ENCODE measurements around the gene EXO1.

EXO1 gene

DNA sequence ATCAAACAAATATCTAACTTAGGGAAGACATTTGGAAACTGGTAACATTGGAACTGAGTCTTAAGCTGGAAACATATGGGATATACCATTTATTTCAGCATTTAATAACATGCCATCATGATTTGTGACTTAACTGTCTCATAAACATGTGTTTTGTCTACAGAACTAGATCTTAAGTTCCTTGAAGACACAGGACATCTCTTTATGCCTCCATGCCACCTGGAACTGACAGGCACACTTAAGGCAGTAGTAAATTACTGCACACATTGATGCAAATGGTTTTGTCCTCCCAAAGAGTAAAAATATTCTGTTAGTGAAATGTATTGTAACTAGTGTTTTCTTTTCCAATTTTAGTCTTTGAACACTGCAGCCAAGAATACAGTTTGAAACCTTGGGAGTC is 1.6 kb upstream of the EXO1 start:
- TF ChIP-seq CREB1 (IDR thresholded peaks at IDR 0.05; ENCODE audit: low read depth) (no peak), TCF12 (IDR thresholded peaks at IDR 0.05; ENCODE audit: low read depth) (no peak), YY1 (IDR thresholded peaks at IDR 0.05; ENCODE audit: low read depth) (no peak), TEAD4 (IDR thresholded peaks at IDR 0.05) (no peak), ZBTB7A (IDR thresholded peaks at IDR 0.05; ENCODE audit: low read depth) (no peak), NFIC (IDR thresholded peaks at IDR 0.05) (no peak)
- TF ChIP-seq, protein P1, sequence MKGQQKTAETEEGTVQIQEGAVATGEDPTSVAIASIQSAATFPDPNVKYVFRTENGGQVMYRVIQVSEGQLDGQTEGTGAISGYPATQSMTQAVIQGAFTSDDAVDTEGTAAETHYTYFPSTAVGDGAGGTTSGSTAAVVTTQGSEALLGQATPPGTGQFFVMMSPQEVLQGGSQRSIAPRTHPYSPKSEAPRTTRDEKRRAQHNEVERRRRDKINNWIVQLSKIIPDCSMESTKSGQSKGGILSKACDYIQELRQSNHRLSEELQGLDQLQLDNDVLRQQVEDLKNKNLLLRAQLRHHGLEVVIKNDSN (IDR thresholded peaks at IDR 0.05), result no peak
- TF ChIP-seq, protein P2, sequence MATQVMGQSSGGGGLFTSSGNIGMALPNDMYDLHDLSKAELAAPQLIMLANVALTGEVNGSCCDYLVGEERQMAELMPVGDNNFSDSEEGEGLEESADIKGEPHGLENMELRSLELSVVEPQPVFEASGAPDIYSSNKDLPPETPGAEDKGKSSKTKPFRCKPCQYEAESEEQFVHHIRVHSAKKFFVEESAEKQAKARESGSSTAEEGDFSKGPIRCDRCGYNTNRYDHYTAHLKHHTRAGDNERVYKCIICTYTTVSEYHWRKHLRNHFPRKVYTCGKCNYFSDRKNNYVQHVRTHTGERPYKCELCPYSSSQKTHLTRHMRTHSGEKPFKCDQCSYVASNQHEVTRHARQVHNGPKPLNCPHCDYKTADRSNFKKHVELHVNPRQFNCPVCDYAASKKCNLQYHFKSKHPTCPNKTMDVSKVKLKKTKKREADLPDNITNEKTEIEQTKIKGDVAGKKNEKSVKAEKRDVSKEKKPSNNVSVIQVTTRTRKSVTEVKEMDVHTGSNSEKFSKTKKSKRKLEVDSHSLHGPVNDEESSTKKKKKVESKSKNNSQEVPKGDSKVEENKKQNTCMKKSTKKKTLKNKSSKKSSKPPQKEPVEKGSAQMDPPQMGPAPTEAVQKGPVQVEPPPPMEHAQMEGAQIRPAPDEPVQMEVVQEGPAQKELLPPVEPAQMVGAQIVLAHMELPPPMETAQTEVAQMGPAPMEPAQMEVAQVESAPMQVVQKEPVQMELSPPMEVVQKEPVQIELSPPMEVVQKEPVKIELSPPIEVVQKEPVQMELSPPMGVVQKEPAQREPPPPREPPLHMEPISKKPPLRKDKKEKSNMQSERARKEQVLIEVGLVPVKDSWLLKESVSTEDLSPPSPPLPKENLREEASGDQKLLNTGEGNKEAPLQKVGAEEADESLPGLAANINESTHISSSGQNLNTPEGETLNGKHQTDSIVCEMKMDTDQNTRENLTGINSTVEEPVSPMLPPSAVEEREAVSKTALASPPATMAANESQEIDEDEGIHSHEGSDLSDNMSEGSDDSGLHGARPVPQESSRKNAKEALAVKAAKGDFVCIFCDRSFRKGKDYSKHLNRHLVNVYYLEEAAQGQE (IDR thresholded peaks at IDR 0.05; ENCODE audit: low read depth), result no peak

DNA sequence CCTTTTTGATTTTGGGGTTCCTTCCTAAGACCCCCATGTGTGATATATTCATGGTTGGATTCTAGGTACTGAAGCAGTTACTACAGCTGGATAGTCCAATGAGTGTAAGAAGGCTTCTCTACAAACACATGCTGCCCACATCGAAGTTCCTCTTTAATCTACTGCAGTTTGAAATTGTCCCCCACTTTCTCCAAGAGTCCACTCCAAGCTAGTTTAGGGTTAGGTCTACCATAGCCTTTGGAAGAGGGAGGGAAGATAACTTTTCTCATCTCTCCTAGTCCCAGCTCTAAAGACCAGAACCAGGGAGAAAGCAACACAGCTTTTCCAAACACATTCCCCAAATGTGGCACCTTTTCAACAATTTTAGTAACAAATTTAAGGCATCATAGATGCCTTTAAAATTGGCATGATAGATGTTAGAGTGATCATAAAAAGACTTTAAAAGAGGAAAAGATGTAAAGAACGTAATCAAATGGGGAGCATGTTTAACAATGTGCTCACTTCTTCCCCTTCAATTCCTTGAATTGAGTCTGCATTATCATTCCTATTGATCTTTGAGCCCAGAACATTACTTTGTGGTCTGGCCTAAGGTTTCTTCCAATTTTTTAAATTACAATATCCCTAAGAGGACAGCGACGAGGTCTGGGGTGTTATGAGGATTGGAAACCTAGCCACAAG is 1.0 kb upstream of the EXO1 start:
- no peak for TF ChIP-seq TAF1 (IDR thresholded peaks at IDR 0.05; ENCODE audit: low read depth)
- TF ChIP-seq EGR1 (IDR thresholded peaks at IDR 0.05), result no peak
- no peak for TF ChIP-seq CEBPB (IDR thresholded peaks at IDR 0.05)

DNA sequence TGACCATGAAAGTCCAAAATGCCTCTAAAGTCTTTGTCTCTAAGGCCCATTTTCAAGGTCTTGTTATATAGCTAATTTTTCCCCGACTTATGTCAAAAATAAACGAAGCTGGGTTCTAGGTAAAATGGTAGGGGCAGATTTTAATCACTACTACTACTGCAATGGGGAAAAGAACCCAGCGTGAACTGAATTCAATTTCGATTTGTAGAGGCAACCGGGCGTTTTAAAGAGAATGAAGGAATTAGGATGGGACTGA is 536 bp upstream of the EXO1 start:
- no peak for TF ChIP-seq YY1 (IDR thresholded peaks at IDR 0.05; ENCODE audit: low read depth)
- TF ChIP-seq EP300 (IDR thresholded peaks at IDR 0.05; ENCODE audit: borderline replicate concordance), result no peak

DNA sequence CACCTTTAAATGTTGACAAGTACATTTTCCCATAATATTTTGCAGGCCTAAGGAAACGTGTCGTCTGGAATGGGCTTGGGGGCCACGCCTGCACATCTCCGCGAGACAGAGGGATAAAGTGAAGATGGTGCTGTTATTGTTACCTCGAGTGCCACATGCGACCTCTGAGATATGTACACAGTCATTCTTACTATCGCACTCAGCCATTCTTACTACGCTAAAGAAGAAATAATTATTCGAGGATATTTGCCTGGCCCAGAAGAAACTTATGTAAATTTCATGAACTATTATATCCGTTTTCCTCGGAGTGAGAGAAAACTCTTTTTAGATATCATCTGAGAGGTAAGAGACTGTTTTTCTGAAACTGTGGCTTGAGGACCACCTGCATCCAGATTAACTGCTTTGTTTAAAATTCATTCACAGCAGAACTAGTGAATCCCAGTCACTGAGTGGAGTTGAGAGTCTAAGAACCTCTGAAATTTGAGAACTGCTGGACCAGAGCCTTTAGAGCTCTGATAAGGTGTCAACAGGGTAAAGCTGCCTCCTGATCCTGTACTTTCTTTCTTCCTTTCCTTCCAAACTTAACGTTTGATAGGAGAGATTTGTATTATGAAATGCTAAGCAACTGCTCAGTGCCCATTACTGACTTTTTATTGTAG is 811 bp downstream of the EXO1 start:
- no peak for TF ChIP-seq TEAD4 (IDR thresholded peaks at IDR 0.05)
- TF ChIP-seq ZBTB7A (IDR thresholded peaks at IDR 0.05; ENCODE audit: low read depth), result no peak
- TF ChIP-seq, protein P1 (IDR thresholded peaks at IDR 0.05), result no peak
- no peak for TF ChIP-seq YY1 (IDR thresholded peaks at IDR 0.05; ENCODE audit: low read depth)
- no peak for TF ChIP-seq NFIC (IDR thresholded peaks at IDR 0.05)
- no peak for TF ChIP-seq EP300 (IDR thresholded peaks at IDR 0.05; ENCODE audit: borderline replicate concordance)
- TF ChIP-seq TAF1 (IDR thresholded peaks at IDR 0.05; ENCODE audit: low read depth), result no peak
- no peak for TF ChIP-seq EGR1 (IDR thresholded peaks at IDR 0.05)
- no peak for TF ChIP-seq CREB1 (IDR thresholded peaks at IDR 0.05; ENCODE audit: low read depth)
- no peak for TF ChIP-seq CEBPB (IDR thresholded peaks at IDR 0.05)
- TF ChIP-seq, protein P3, sequence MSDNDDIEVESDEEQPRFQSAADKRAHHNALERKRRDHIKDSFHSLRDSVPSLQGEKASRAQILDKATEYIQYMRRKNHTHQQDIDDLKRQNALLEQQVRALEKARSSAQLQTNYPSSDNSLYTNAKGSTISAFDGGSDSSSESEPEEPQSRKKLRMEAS (IDR thresholded peaks at IDR 0.05), result no peak
- TF ChIP-seq RAD21 (IDR thresholded peaks at IDR 0.05; ENCODE audit: low read depth), result no peak
- TF ChIP-seq TCF12 (IDR thresholded peaks at IDR 0.05; ENCODE audit: low read depth), result no peak
- no peak for TF ChIP-seq FOXM1 (IDR thresholded peaks at IDR 0.05; ENCODE audit: borderline replicate concordance, low read depth)
- TF ChIP-seq, protein P2 (IDR thresholded peaks at IDR 0.05; ENCODE audit: low read depth), result no peak

DNA sequence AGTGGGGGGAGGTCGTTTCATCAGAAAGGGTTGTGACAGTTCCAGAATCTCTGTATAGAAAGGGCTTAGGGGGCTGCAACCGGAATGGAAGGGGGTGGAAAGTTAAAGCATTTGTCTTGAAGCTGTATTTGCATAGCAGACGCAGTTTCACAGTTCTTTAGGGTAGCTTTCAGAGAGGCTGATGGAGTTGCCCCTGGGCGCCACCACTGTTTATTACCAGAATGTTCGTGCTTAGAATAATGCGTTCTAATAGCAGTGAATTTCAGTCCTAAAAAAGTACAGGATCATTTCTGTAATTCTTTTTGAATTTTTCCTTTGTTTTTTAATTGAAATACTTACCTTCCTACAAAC is 1.3 kb downstream of the EXO1 start:
- TF ChIP-seq CEBPB (IDR thresholded peaks at IDR 0.05), result no peak
- no peak for TF ChIP-seq TAF1 (IDR thresholded peaks at IDR 0.05; ENCODE audit: low read depth)
- TF ChIP-seq, protein P1 (IDR thresholded peaks at IDR 0.05), result no peak

DNA sequence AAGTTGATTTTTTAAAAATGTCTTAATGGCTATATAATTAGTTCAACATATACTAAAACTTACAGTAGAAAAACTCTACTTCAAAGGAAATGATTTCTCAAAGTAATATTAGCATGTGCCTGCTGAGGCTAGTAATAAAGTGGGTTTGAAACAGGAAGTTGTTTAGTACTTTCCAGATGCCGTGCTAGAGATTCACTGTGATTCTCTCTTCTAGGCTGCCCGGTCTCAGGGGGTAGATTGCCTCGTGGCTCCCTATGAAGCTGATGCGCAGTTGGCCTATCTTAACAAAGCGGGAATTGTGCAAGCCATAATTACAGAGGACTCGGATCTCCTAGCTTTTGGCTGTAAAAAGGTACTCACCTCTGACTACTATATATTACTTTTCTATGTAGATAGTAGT is 9.1 kb downstream of the EXO1 start:
- TF ChIP-seq, protein P3 (IDR thresholded peaks at IDR 0.05), result no peak
- TF ChIP-seq, protein P2 (IDR thresholded peaks at IDR 0.05; ENCODE audit: low read depth), result no peak
- TF ChIP-seq TEAD4 (IDR thresholded peaks at IDR 0.05) (no peak), NFIC (IDR thresholded peaks at IDR 0.05) (no peak), TAF1 (IDR thresholded peaks at IDR 0.05; ENCODE audit: low read depth) (no peak), CEBPB (IDR thresholded peaks at IDR 0.05) (no peak), TCF12 (IDR thresholded peaks at IDR 0.05; ENCODE audit: low read depth) (no peak), YY1 (IDR thresholded peaks at IDR 0.05; ENCODE audit: low read depth) (no peak), EGR1 (IDR thresholded peaks at IDR 0.05) (no peak), FOXM1 (IDR thresholded peaks at IDR 0.05; ENCODE audit: borderline replicate concordance, low read depth) (no peak), EP300 (IDR thresholded peaks at IDR 0.05; ENCODE audit: borderline replicate concordance) (no peak), ZBTB7A (IDR thresholded peaks at IDR 0.05; ENCODE audit: low read depth) (no peak), CREB1 (IDR thresholded peaks at IDR 0.05; ENCODE audit: low read depth) (no peak), RAD21 (IDR thresholded peaks at IDR 0.05; ENCODE audit: low read depth) (no peak)
- TF ChIP-seq, protein P1 (IDR thresholded peaks at IDR 0.05), result no peak

Data from Ishikawa (cell line).